Measurements from ENCODE around the gene SCN1B. TPM values are rescaled to one million over a fixed set of nuclear protein-coding genes. Genes with fewer than 3 reads are reported as not detected.

The SCN1B gene
- total RNA-seq, 4 donors from 2014 or later = 12.8 to 26.7 (median 13.4) TPM

- DNase-seq (ENCODE audit: low spot score in 2 of 2) = no peak
- no peaks in the 10 kb centered on the region for H3K9me3 ChIP-seq
- peaks cover 0 to 41% (median 7%) of the 10 kb centered on the region in 3 donors for H3K36me3 ChIP-seq
- peak overlapping the region in 1 of 4 donors; percentile 83 for H3K27ac ChIP-seq
- no peak for TF ChIP-seq CTCF (IDR thresholded peaks at IDR 0.05)
- peak in 1 of 2 donors; percentile 12 for TF ChIP-seq POLR2A (IDR thresholded peaks at IDR 0.05)
- peak in 1 of 2 donors; percentile 36 for TF ChIP-seq EP300 (IDR thresholded peaks at IDR 0.05)
- 59 to 61% methylated on average over 11 to 13 of the region's 13 CpGs for WGBS, 2 donors
- no peaks in the 10 kb centered on the region for H3K27me3 ChIP-seq
- no peak overlapping the region for H3K4me3 ChIP-seq
- H3K4me1 ChIP-seq = peaks cover 3 to 55% (median 33%) of the 10 kb centered on the region in 4 donors
Measured at GRCh38 chr19:35037716-35038622, 7.7 kb downstream of the SCN1B start.

DNA sequence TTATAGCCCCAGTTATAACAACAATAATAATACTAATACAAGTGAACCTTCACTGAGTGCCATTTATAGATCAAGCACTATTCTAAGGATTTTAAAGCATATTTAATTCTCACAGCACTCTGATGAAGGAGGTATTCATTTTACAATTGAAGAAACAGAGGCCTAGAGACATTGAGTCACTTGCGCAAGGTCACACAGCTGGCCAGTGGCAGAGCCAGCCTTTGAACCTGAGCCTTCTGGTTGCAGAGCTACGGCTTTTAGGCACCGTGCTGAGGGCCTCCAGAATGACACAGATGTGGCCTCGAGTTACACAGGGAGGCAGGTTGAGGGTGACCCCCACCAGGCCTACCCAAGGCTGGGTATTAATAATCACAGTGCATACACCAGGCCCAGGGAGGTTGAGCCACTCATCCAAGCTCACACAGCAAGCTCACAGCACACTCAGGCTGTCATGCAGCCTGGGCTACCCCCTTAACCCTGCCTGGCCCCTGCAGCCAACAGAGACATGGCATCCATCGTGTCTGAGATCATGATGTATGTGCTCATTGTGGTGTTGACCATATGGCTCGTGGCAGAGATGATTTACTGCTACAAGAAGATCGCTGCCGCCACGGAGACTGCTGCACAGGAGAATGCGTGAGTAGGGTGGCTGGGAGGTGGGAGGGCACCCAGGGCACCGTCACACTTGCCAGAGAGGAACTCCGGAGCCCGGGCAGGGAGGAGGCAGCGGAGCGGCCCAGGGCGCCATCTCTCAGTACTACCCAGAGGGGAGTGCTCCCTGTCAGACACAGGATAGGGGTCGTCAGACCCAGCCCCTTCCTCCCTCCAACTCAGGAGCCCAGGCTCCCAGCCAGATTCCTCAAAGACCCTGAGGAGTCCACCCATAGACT, 8.6 kb downstream of the SCN1B start:
- H3K36me3 ChIP-seq = peaks cover 0 to 32% (median 4%) of the 10 kb centered on the region in 3 donors
- TF ChIP-seq EP300 (IDR thresholded peaks at IDR 0.05) (no peak), CTCF (IDR thresholded peaks at IDR 0.05) (no peak), POLR2A (IDR thresholded peaks at IDR 0.05) (no peak)
- DNase-seq (ENCODE audit: low spot score in 2 of 2) = no peak
- peak overlapping the region in 3 of 4 donors; percentile 67 to 83 (median 67) for H3K27ac ChIP-seq
- H3K9me3 ChIP-seq = no peaks in the 10 kb centered on the region
- peaks cover 3 to 58% (median 33%) of the 10 kb centered on the region in 4 donors for H3K4me1 ChIP-seq
- peak overlapping the region in 1 of 4 donors; percentile 19 for H3K4me3 ChIP-seq
- no peaks in the 10 kb centered on the region for H3K27me3 ChIP-seq
- 62 to 64% methylated on average over 16 to 17 of the region's 17 CpGs for WGBS, 2 donors

DNA sequence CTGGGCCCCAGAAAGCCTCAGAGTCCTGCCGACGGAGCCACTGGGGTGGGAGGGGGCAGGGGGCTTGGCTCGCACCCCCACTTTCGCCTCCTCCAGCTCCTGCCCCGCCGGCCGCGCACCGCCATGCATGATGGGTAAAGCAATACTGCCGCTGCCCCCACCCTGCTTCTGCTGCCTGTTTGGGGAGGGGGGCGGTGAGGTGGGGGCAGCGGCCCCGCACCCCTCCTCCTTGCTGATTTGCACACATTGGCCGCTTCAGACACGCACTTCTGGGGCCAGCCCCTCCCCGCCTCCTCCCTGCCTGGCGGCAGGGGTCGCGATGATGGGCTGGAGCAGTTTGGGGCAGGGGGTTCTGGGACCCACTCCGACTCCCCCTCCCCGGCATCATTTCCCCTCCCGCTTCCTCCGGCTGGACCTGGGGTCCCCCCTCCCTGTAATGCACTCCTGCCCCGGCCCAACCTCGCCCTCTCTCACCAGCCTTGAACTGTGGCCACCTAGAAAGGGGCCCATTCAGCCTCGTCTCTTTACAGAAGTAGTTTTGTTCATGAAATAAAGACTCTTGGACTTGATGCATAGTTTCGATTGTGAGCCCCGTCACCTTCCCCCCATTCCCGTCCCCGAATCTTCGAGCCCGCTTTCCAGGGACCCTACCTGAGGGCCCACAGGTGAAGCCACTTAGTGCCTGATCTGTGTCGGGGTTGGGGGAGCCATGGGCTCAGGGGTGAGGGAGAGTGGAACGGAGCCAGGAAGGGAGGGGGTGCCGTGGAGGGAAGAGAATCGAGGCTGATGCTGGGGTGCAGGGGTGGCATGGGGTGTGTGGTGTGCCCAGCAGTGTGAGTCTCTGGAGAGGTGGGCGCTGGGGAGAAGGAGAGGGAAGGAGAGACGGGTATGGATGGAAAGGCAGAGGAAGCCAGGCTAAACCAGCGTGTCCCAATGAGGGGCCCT, 9.9 kb downstream of the SCN1B start:
- peaks cover 3 to 63% (median 33%) of the 10 kb centered on the region in 4 donors for H3K4me1 ChIP-seq
- H3K9me3 ChIP-seq = no peaks in the 10 kb centered on the region
- peak overlapping the region; percentile 46 to 83 (median 67) for H3K27ac ChIP-seq
- H3K36me3 ChIP-seq = peaks cover 0 to 21% (median 0%) of the 10 kb centered on the region in 3 donors
- H3K27me3 ChIP-seq = no peaks in the 10 kb centered on the region
- DNase-seq (ENCODE audit: low spot score in 2 of 2) = no peak
- WGBS, 2 donors = 12 to 25% methylated on average over 25 to 38 of the region's 39 CpGs
- peak overlapping the region in 2 of 4 donors; percentile 19 to 28 for H3K4me3 ChIP-seq
- TF ChIP-seq CTCF (IDR thresholded peaks at IDR 0.05) (no peak), EP300 (IDR thresholded peaks at IDR 0.05) (no peak), POLR2A (IDR thresholded peaks at IDR 0.05) (no peak)

GRCh38 chr19:35040826-35041547, 10.7 kb downstream of the SCN1B start:
- H3K9me3 ChIP-seq = no peaks in the 10 kb centered on the region
- WGBS, 2 donors = 16% methylated on average over 24 to 36 of the region's 36 CpGs
- peaks cover 3 to 63% (median 33%) of the 10 kb centered on the region in 4 donors for H3K4me1 ChIP-seq
- H3K27ac ChIP-seq = peak overlapping the region; percentile 67 to 87 (median 75)
- TF ChIP-seq CTCF (IDR thresholded peaks at IDR 0.05) (no peak), EP300 (IDR thresholded peaks at IDR 0.05) (peak; percentile 89 to 96), POLR2A (IDR thresholded peaks at IDR 0.05) (no peak)
- H3K27me3 ChIP-seq = no peaks in the 10 kb centered on the region
- H3K36me3 ChIP-seq = peaks cover 0 to 12% (median 0%) of the 10 kb centered on the region in 3 donors
- peak overlapping the region in 3 of 4 donors; percentile 5 to 28 (median 19) for H3K4me3 ChIP-seq
- peak; percentile 89 to 92 for DNase-seq (ENCODE audit: low spot score in 2 of 2)

All from tibial nerve (tissue), 4 donors.